Measurements from ENCODE around the gene SULT1A2. TPM values are rescaled to one million over a fixed set of nuclear protein-coding genes. Genes with fewer than 3 reads are reported as not detected.
A peak's percentile ranks its signal among the peaks of the same experiment; 100 is the strongest.
"Not testable (repeated sequence)": the region's sequence is repeated elsewhere in the genome, so short reads cannot be mapped to it uniquely, and the experiment has no call there.

Gene SULT1A2
- total RNA-seq, 1 experiment from 2014 or later: 0.44 TPM

GRCh38 chr16:28616636-28617035, 19.8 kb upstream of the SULT1A2 start:
- Mint-ChIP-seq H3K36me3 (ENCODE audit: insufficient read depth, unreplicated experiment) (peaks cover 15% of the 10 kb centered on the region), H3K9me3 (ENCODE audit: unreplicated experiment) (no peaks in the 10 kb centered on the region), H3K4me3 (ENCODE audit: unreplicated experiment) (no peak overlapping the region), H3K4me1 (ENCODE audit: insufficient read depth, unreplicated experiment) (no peaks in the 10 kb centered on the region), H3K27ac (ENCODE audit: low read depth, unreplicated experiment) (no peak overlapping the region), H3K27me3 (ENCODE audit: insufficient read depth, unreplicated experiment) (no peaks in the 10 kb centered on the region)
- CTCF ChIA-PET: interaction anchor here (0.6 to 2.0 kb wide), 9 partner anchors 8 to 1130 kb away, joined by 3 to 9 read pairs (median 4); no protein-coding TSS in a partner anchor
- no peak for TF ChIP-seq CTCF (IDR thresholded peaks at IDR 0.05; ENCODE audit: unreplicated experiment)
- POLR2A ChIA-PET: no interaction called here
- no peak for DNase-seq (ENCODE audit: unreplicated experiment)
- no TSS peak for BruUV-seq (replicated peaks)
- intact Hi-C loops (cut with micrococcal nuclease): loop anchor here (5.0 kb wide), 1 partner anchor 69 kb away; no protein-coding TSS in a partner anchor

- POLR2A ChIA-PET; DNase-seq (ENCODE audit: unreplicated experiment); H3K27ac Mint-ChIP-seq (ENCODE audit: low read depth, unreplicated experiment); H3K27me3 Mint-ChIP-seq (ENCODE audit: insufficient read depth, unreplicated experiment); H3K4me3 Mint-ChIP-seq (ENCODE audit: unreplicated experiment); H3K4me1 Mint-ChIP-seq (ENCODE audit: insufficient read depth, unreplicated experiment); BruUV-seq (replicated peaks); H3K9me3 Mint-ChIP-seq (ENCODE audit: unreplicated experiment): not testable (repeated sequence)
- intact Hi-C loops (cut with micrococcal nuclease): loop anchor here (5.0 kb wide), 1 partner anchor 69 kb away; no protein-coding TSS in a partner anchor
- CTCF ChIA-PET: interaction anchor here (0.6 to 2.0 kb wide), 9 partner anchors 9 to 1131 kb away, joined by 3 to 9 read pairs (median 4); no protein-coding TSS in a partner anchor
- peaks cover 11% of the 10 kb centered on the region for H3K36me3 Mint-ChIP-seq (ENCODE audit: insufficient read depth, unreplicated experiment)
Observed at GRCh38 chr16:28616224-28616577, 19.4 kb upstream of the SULT1A2 start.

GRCh38 chr16:28615486-28616223, 18.8 kb upstream of the SULT1A2 start:
- H3K9me3 Mint-ChIP-seq (ENCODE audit: unreplicated experiment); POLR2A ChIA-PET; BruUV-seq (replicated peaks); H3K4me3 Mint-ChIP-seq (ENCODE audit: unreplicated experiment); H3K36me3 Mint-ChIP-seq (ENCODE audit: insufficient read depth, unreplicated experiment); H3K27ac Mint-ChIP-seq (ENCODE audit: low read depth, unreplicated experiment); H3K27me3 Mint-ChIP-seq (ENCODE audit: insufficient read depth, unreplicated experiment); H3K4me1 Mint-ChIP-seq (ENCODE audit: insufficient read depth, unreplicated experiment): not testable (repeated sequence)
- DNase-seq (ENCODE audit: unreplicated experiment): peak; percentile 47
- CTCF ChIA-PET: interaction anchor here (0.6 to 2.0 kb wide), 7 partner anchors 9 to 1131 kb away, joined by 3 to 9 read pairs (median 4); no protein-coding TSS in a partner anchor
- intact Hi-C loops (cut with micrococcal nuclease): loop anchor here (5.0 kb wide), 1 partner anchor 68 kb away; no protein-coding TSS in a partner anchor
- peak; percentile 65 for TF ChIP-seq CTCF (IDR thresholded peaks at IDR 0.05; ENCODE audit: unreplicated experiment)

- BruUV-seq (replicated peaks); H3K27ac Mint-ChIP-seq (ENCODE audit: low read depth, unreplicated experiment); CTCF ChIA-PET; H3K36me3 Mint-ChIP-seq (ENCODE audit: insufficient read depth, unreplicated experiment); DNase-seq (ENCODE audit: unreplicated experiment); intact Hi-C loops (cut with micrococcal nuclease); POLR2A ChIA-PET; H3K4me1 Mint-ChIP-seq (ENCODE audit: insufficient read depth, unreplicated experiment); H3K27me3 Mint-ChIP-seq (ENCODE audit: insufficient read depth, unreplicated experiment); H3K4me3 Mint-ChIP-seq (ENCODE audit: unreplicated experiment); H3K9me3 Mint-ChIP-seq (ENCODE audit: unreplicated experiment): not testable (repeated sequence)
Observed at GRCh38 chr16:28614561-28614960, 17.7 kb upstream of the SULT1A2 start.

- H3K4me1 Mint-ChIP-seq (ENCODE audit: insufficient read depth, unreplicated experiment); H3K27ac Mint-ChIP-seq (ENCODE audit: low read depth, unreplicated experiment); H3K4me3 Mint-ChIP-seq (ENCODE audit: unreplicated experiment); intact Hi-C loops (cut with micrococcal nuclease); H3K9me3 Mint-ChIP-seq (ENCODE audit: unreplicated experiment); CTCF ChIA-PET; BruUV-seq (replicated peaks); H3K27me3 Mint-ChIP-seq (ENCODE audit: insufficient read depth, unreplicated experiment); DNase-seq (ENCODE audit: unreplicated experiment); POLR2A ChIA-PET; H3K36me3 Mint-ChIP-seq (ENCODE audit: insufficient read depth, unreplicated experiment): not testable (repeated sequence)
Observed at GRCh38 chr16:28613912-28614311, 17.1 kb upstream of the SULT1A2 start.

GRCh38 chr16:28612359-28613280, 15.8 kb upstream of the SULT1A2 start:
- H3K36me3 Mint-ChIP-seq (ENCODE audit: insufficient read depth, unreplicated experiment): not testable (repeated sequence)

More at GRCh38 chr16:28612359-28613280, 15.8 kb upstream of the SULT1A2 start:
- intact Hi-C loops (cut with micrococcal nuclease); CTCF ChIA-PET; BruUV-seq (replicated peaks); POLR2A ChIA-PET; H3K27ac Mint-ChIP-seq (ENCODE audit: low read depth, unreplicated experiment); H3K4me1 Mint-ChIP-seq (ENCODE audit: insufficient read depth, unreplicated experiment); H3K4me3 Mint-ChIP-seq (ENCODE audit: unreplicated experiment); H3K27me3 Mint-ChIP-seq (ENCODE audit: insufficient read depth, unreplicated experiment); H3K9me3 Mint-ChIP-seq (ENCODE audit: unreplicated experiment); DNase-seq (ENCODE audit: unreplicated experiment): not testable (repeated sequence)
